Skeletal muscle tissue (tissue), 4 donors: ENCODE data around the gene RGS1. TPM values are rescaled to one million over a fixed set of nuclear protein-coding genes. Genes with fewer than 3 reads are reported as not detected.

ENCODE experiments used
- H3K27ac ChIP-seq: one replicate; pipeline ENCODE4 v1.7.0; 2013; ENCODE audit warnings: mild to moderate bottlenecking, low read depth, low read length, inconsistent platforms
- H3K27me3 ChIP-seq, 3 donors: one replicate each; pipeline ENCODE4 v1.7.0; 2013; ENCODE audit warnings: low read length in 3 of 3; ENCODE audit not compliant: control insufficient read depth in 3 of 3, insufficient read depth in 3 of 3
- H3K36me3 ChIP-seq, 3 donors: one replicate each; pipeline ENCODE4 v1.7.0; 2013; ENCODE audit warnings: low read length in 3 of 3; ENCODE audit not compliant: control insufficient read depth in 3 of 3, insufficient read depth in 3 of 3
- H3K4me1 ChIP-seq, 3 donors: one replicate each; pipeline ENCODE4 v1.7.0; 2013; ENCODE audit warnings: low read length in 3 of 3, mild to moderate bottlenecking in 3 of 3; ENCODE audit not compliant: control insufficient read depth in 3 of 3, insufficient read depth in 3 of 3
- H3K4me3 ChIP-seq, 3 donors: one replicate each; pipeline ENCODE4 v1.7.0; 2013; ENCODE audit warnings: low read length in 3 of 3
- H3K9ac ChIP-seq, 3 donors: one replicate each; pipeline ENCODE4 v1.7.0; 2013; ENCODE audit warnings: low read length in 3 of 3, mild to moderate bottlenecking in 3 of 3, moderate library complexity in 2 of 3, low read depth in 1 of 3
- H3K9me3 ChIP-seq, 3 donors: one replicate each; pipeline ENCODE4 v1.7.0; 2013; ENCODE audit warnings: low read length in 3 of 3; ENCODE audit not compliant: control insufficient read depth in 3 of 3
- total RNA-seq: library from RNA; depleted of rRNA; stranded (reverse); fragments of >200 nt; gene quantifications from one replicate; pipeline ENCODE4 v1.2.3, GENCODE V29; 2014
- donor health status: Osteomylitis.

The RGS1 gene
- total RNA-seq, 1 donor from 2014 or later, result 5.7 TPM

DNA sequence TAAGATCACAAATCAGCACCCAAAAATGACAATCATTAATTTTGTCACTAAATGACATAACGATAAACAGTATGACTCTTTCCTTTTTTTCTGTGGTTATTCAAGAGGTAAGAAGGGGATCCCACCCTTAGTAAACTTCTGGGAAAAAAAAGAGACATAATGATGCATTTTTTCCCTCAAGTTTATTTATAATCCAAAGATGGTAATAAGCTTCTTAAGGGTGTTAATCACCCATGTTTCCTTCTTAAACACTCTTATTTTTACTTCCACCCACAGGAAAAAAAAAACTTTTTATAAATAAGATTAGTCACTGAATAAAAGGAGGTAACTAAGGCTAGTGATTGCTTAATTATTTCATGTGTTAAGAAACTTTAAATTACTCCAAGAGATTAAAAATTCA, 24.7 kb downstream of the RGS1 start:
- no peaks in the 10 kb centered on the region for H3K36me3 ChIP-seq
- no peaks in the 10 kb centered on the region for H3K4me1 ChIP-seq
- no peak overlapping the region for H3K9ac ChIP-seq
- no peaks in the 10 kb centered on the region for H3K9me3 ChIP-seq
- H3K4me3 ChIP-seq, result no peak overlapping the region
- H3K27me3 ChIP-seq, result no peaks in the 10 kb centered on the region
- no peak overlapping the region for H3K27ac ChIP-seq

DNA sequence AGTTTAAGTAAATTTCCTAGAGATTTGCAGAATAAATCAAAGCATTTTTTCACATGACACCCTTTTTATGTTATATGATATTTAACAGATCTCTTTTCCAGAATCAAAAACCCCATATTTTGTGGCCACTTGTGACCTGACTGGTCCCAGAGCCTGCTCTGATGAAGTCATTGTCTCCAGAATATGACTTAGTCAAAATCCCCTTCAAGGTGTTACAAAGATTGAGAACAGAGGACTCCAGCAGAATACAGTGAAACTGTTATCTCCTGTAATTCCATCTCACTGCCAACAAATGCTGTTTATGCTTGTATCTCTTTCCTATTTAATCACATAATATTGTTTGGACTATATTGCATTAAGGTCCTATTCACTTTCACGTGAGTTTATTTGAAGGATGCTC, 25.6 kb downstream of the RGS1 start:
- H3K27ac ChIP-seq, result no peak overlapping the region

GRCh38 chr1:192601567-192601966, 26.0 kb downstream of the RGS1 start:
- Histone ChIP-seq H3K27ac (no peak overlapping the region), H3K27me3 (no peaks in the 10 kb centered on the region), H3K9ac (no peak overlapping the region), H3K4me3 (no peak overlapping the region), H3K4me1 (no peaks in the 10 kb centered on the region), H3K36me3 (no peaks in the 10 kb centered on the region), H3K9me3 (no peaks in the 10 kb centered on the region)

More for the DNA sequence above, 25.6 kb downstream of the RGS1 start:
- H3K4me3 ChIP-seq, result no peak overlapping the region
- no peaks in the 10 kb centered on the region for H3K27me3 ChIP-seq
- no peaks in the 10 kb centered on the region for H3K9me3 ChIP-seq
- no peak overlapping the region for H3K9ac ChIP-seq
- no peaks in the 10 kb centered on the region for H3K36me3 ChIP-seq
- H3K4me1 ChIP-seq, result no peaks in the 10 kb centered on the region

DNA sequence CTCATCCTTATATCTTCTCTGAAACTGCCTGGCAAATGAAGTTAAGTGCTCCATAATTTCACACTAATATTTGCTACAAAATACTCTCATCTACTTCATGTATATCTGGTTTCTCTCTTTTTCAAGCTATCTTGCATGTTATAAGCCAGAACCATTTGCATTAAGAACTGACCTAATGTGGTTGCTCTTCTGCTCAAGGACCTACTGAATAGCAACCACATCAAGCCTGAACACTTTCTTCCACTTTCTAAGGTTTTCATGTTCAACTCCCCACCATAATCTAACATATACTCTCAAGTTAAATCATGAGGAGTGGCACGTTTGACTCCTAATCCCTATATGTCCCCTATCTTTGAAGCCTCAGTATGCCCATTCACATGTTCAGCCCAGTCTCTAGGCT, 27.2 kb downstream of the RGS1 start:
- H3K4me3 ChIP-seq, result no peak overlapping the region
- no peak overlapping the region for H3K27ac ChIP-seq
- no peaks in the 10 kb centered on the region for H3K27me3 ChIP-seq
- no peak overlapping the region for H3K9ac ChIP-seq
- no peaks in the 10 kb centered on the region for H3K9me3 ChIP-seq
- no peaks in the 10 kb centered on the region for H3K36me3 ChIP-seq
- no peaks in the 10 kb centered on the region for H3K4me1 ChIP-seq

DNA sequence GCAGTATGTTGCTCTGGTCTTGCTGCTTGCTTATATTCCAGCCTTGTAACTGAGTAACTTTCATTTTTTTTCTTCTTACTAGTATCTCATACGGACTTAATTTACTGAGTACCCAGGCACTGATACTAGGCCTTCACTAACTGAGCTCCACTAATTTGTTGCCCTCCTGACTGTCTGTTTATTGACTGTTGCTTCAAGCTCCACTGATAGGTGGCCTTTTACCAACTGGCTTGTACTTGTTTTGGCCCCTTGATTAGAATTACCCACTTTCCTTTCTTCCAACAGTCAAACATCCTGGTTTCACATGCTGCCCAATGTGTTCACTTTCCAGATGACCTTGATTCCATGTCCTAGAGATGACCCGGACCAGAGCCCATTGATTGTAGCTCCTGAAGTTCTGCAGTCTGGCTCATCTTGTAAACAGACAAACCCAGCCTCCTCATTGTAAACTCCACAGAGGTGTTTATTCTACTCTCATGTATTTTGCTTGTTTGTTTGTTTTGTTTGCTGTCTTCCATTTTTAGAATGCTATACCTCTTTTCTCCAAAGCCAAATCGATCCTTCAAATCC, 27.7 kb downstream of the RGS1 start:
- no peak overlapping the region for H3K27ac ChIP-seq
- no peak overlapping the region for H3K4me3 ChIP-seq
- no peak overlapping the region for H3K9ac ChIP-seq
- H3K27me3 ChIP-seq, result no peaks in the 10 kb centered on the region
- H3K36me3 ChIP-seq, result no peaks in the 10 kb centered on the region
- H3K9me3 ChIP-seq, result no peaks in the 10 kb centered on the region
- no peaks in the 10 kb centered on the region for H3K4me1 ChIP-seq

- Histone ChIP-seq H3K9ac (no peak overlapping the region), H3K4me3 (no peak overlapping the region), H3K27me3 (no peaks in the 10 kb centered on the region), H3K9me3 (no peaks in the 10 kb centered on the region), H3K36me3 (no peaks in the 10 kb centered on the region), H3K4me1 (no peaks in the 10 kb centered on the region), H3K27ac (no peak overlapping the region)
Measured at GRCh38 chr1:192604979-192605620, 29.5 kb downstream of the RGS1 start.

- Histone ChIP-seq H3K36me3 (no peaks in the 10 kb centered on the region), H3K4me3 (no peak overlapping the region), H3K27me3 (no peaks in the 10 kb centered on the region), H3K27ac (no peak overlapping the region), H3K9ac (no peak overlapping the region), H3K9me3 (no peaks in the 10 kb centered on the region), H3K4me1 (no peaks in the 10 kb centered on the region)
Measured at GRCh38 chr1:192608671-192609070, 33.1 kb downstream of the RGS1 start.

GRCh38 chr1:192609110-192610079, 33.8 kb downstream of the RGS1 start:
- no peak overlapping the region for H3K9ac ChIP-seq
- H3K4me1 ChIP-seq, result no peaks in the 10 kb centered on the region
- H3K27ac ChIP-seq, result no peak overlapping the region
- H3K36me3 ChIP-seq, result no peaks in the 10 kb centered on the region
- H3K4me3 ChIP-seq, result no peak overlapping the region
- no peaks in the 10 kb centered on the region for H3K9me3 ChIP-seq
- no peaks in the 10 kb centered on the region for H3K27me3 ChIP-seq

DNA sequence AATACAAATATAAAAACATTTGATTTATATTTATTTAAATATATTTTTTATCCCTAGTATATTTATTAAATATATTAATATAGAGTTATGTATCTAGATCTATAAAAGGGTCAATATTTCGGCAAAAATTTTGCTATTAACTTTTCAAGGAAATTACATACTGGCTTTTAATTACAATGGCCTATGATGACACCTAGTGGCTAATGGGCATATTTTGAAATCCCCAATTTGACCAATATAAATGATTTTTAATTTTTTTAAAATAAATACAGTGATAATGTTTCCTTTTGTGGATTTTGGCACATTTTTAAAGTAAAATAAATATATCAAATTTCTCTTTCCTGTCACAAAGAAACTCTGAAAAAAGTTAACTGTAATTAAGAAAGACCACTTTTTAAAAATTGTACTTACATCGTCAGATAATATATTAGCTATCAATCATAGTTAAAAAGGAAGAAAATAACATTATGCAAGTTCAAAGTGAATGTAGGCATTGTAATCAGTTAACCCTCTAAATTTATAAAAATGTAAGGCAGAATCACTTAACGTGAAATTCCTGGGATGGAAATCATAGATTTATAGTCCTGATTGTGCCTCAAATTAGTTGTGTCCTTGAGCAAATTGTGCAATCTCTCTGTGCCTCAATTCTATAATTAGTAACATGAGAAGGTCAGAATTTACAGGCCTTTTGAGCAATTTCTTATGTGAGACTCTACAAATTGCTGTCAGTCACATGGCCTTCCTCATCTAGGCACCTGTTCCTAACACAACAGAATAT, 34.7 kb downstream of the RGS1 start:
- H3K27ac ChIP-seq, result no peak overlapping the region
- H3K9ac ChIP-seq, result no peak overlapping the region
- H3K27me3 ChIP-seq, result no peaks in the 10 kb centered on the region
- H3K4me1 ChIP-seq, result no peaks in the 10 kb centered on the region
- H3K36me3 ChIP-seq, result no peaks in the 10 kb centered on the region
- no peak overlapping the region for H3K4me3 ChIP-seq
- H3K9me3 ChIP-seq, result no peaks in the 10 kb centered on the region
